ENCODE data around the gene SULT1A2.
"Not testable (repeated sequence)": the region's sequence is repeated elsewhere in the genome, so short reads cannot be mapped to it uniquely, and the experiment has no call there.

The SULT1A2 gene

GRCh38 chr16:28596840-28597691 is at the start of gene SULT1A2:
SULT1A2 (minus strand) TSS chr16:28597050; CDS start chr16:28595930, 1,120 bp downstream.
- in situ Hi-C loops (cut with HindIII; ENCODE audit: low sequenced_read_pairs), result no loop called here

GRCh38 chr16:28639959-28640358 is 43.1 kb upstream of the SULT1A2 start:
- in situ Hi-C loops (cut with HindIII; ENCODE audit: low sequenced_read_pairs), result not testable (repeated sequence)

- in situ Hi-C loops (cut with HindIII; ENCODE audit: low sequenced_read_pairs), result not testable (repeated sequence)
These were observed 41.5 kb upstream of the SULT1A2 start for GRCh38 chr16:28638359-28638758.

- in situ Hi-C loops (cut with HindIII; ENCODE audit: low sequenced_read_pairs), result not testable (repeated sequence)
These were observed 40.9 kb upstream of the SULT1A2 start, which contains the start of gene NPIPB8 for GRCh38 chr16:28637765-28638164. NPIPB8 (plus strand) TSS chr16:28638065; CDS start chr16:28638361, 296 bp downstream.

DNA sequence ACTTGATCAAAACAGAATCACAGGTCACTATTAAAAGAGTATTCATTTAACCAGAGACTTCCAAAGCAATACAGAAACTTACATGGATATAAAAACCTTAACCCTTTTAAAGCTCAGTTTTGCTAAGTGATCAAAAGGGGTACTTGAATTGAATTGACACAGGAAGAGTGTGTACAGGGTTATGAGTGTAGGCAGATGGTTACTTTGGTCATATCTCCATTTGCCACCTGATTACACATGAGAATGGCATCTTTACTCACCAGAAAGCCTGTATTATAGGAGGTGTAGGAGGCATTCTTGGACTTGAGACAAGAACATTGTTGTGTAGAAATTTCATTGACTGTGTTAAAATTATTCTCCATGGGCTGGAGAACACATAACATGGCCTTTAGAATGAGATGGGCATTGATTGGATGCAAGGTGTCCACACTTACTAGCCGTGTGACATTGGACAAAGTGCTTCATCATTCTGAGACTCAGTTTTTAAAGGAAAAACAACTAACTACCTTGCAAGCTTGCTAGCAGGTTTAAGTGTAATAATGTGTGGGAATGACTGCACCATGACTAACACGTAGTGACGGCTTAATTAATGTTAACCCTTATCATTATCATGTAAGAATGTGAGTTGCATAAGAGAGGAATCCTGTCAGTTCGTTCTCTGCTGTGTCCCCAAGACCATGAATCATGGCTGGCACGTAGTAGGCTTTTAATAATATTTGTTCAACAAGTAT is 39.4 kb upstream of the SULT1A2 start:
- in situ Hi-C loops (cut with HindIII; ENCODE audit: low sequenced_read_pairs), result not testable (repeated sequence)

- in situ Hi-C loops (cut with HindIII; ENCODE audit: low sequenced_read_pairs), result not testable (repeated sequence)
These were observed 34.1 kb upstream of the SULT1A2 start for GRCh38 chr16:28630905-28631304.

DNA sequence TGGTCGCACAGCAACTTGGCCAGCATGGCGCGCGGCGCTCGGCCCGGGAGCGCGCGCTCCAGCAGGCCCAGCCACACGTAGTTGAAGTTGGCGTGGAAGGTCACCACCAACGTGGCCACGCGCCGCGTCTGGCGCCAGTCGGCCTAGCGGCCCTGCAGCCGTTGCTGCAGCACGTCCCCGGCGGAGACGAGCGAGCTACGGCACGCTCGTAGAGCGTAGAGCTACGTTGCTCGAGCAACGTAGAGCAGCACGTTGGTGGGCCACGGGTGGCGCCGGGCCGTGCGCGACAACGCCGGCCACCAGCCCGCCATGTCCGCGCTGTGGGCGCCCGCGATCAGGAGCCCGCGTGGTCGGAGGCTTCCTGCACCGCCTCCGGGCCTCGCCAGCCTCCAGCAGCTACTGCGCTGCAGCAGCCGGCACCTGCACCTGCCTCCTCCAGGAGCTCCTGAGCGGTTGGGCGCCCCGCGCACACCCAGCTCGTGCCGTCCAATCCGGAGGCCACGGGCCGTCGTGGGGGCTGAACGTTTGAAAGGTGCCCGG is 26.4 kb upstream of the SULT1A2 start:
- in situ Hi-C loops (cut with HindIII; ENCODE audit: low sequenced_read_pairs), result no loop called here

- in situ Hi-C loops (cut with HindIII; ENCODE audit: low sequenced_read_pairs), result not testable (repeated sequence)
These were observed 25.8 kb upstream of the SULT1A2 start for GRCh38 chr16:28622532-28623171.

DNA sequence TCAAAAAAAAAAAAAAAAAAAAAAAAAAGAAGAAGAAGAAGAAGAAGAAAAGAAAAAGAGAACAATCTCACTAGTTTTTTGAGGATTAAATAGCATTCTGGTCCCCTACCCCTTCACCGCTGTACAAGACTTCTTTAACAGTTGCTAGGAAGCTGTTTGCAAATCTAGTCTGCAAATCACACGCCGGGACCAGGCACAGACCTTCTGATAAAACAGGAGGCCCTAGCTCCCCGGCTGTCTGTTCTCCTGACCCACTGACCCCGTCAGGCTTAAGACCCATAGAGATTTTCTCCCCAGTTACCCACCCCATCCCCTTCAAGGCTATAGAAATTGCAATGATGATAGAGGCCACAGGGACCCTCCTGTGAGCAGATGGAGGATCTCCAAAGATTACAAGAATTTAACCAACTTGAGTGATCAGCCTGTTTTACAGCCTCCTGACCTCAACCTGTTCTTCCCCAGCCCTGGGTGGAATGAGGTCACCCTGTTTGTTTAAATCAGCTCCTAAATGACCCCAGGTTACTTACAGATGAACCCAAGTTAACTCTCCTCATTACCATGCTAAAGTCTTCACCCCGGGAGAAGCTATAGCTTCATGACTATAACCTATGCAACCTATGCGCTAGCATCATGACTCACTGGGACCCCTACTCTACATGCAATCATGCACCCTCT is 24.8 kb upstream of the SULT1A2 start:
- in situ Hi-C loops (cut with HindIII; ENCODE audit: low sequenced_read_pairs), result no loop called here

- in situ Hi-C loops (cut with HindIII; ENCODE audit: low sequenced_read_pairs), result not testable (repeated sequence)
These were observed 23.5 kb upstream of the SULT1A2 start for GRCh38 chr16:28620316-28620715.

GRCh38 chr16:28617874-28618273 is 21.0 kb upstream of the SULT1A2 start:
- in situ Hi-C loops (cut with HindIII; ENCODE audit: low sequenced_read_pairs), result no loop called here

- in situ Hi-C loops (cut with HindIII; ENCODE audit: low sequenced_read_pairs), result no loop called here
These were observed 19.8 kb upstream of the SULT1A2 start for GRCh38 chr16:28616636-28617035.

DNA sequence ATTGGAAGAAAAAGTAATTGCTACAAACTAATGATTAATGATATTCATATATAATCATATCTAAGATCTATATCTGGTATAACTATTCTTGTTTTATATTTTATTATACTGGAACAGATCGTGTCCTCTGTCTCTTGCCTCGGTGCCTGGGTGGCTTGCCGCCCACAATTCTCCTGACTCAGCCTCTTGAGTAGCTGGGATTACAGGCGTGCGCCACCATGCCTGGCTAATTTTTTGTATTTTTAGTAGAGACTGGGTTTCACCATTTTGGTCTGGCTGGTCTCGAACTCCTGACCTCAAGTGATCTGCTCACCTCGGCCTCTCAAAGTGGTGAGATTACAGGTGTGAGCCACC is 19.4 kb upstream of the SULT1A2 start:
- in situ Hi-C loops (cut with HindIII; ENCODE audit: low sequenced_read_pairs), result not testable (repeated sequence)

GRCh38 chr16:28615486-28616223 is 18.8 kb upstream of the SULT1A2 start:
- in situ Hi-C loops (cut with HindIII; ENCODE audit: low sequenced_read_pairs), result not testable (repeated sequence)

- in situ Hi-C loops (cut with HindIII; ENCODE audit: low sequenced_read_pairs), result not testable (repeated sequence)
These were observed 17.7 kb upstream of the SULT1A2 start for GRCh38 chr16:28614561-28614960.

GRCh38 chr16:28613912-28614311 is 17.1 kb upstream of the SULT1A2 start:
- in situ Hi-C loops (cut with HindIII; ENCODE audit: low sequenced_read_pairs), result not testable (repeated sequence)

DNA sequence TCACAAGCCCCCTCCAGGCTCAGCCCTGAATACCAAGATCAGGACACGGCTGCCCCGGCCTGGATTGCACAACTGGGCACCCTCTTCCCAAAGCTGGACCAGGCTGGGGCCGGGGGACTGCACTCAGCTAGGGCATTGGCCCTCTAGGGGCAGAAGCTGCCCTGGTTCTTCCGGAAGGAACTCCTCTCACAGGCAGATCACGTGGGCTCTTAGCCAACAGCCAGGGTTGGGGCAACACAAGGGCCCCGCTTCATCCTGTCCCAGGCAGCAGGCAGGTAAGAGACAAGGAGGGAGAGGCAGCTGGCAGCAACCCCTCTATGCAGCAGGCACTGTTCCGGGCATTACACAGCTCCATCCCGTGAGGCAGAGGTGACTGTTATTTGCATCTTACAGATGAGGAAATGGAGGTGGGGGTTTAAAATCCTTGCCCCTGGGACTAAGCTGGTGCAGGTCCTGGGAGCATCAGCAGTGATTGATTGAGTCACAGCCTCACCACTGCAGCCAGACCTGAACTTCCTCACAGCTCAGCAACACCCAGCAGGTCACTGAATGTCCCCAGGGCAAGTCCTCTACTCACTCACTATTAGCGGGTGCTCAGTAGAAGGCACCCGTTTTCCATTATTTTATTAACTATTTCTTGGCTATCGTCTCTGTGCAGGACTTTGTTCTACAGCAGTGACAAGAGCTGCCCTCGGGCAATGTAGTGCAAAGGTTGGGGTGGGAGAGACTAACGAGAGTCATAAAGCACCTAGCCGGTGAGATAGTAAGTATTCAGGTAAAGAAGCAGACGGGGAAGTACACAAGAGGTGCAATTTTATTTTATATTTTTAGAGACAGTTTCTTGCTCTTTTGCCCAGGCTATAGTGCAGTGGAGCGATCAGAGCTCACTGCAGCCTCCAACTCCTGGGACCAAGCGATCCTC is 15.8 kb upstream of the SULT1A2 start:
- in situ Hi-C loops (cut with HindIII; ENCODE audit: low sequenced_read_pairs), result not testable (repeated sequence)

GRCh38 chr16:28610595-28611191 is 13.8 kb upstream of the SULT1A2 start:
- in situ Hi-C loops (cut with HindIII; ENCODE audit: low sequenced_read_pairs), result no loop called here
